ENCODE results near the gene PSMB9. TPM values are rescaled to one million over a fixed set of nuclear protein-coding genes. Genes with fewer than 3 reads are reported as not detected.

The PSMB9 gene
- total and polyA plus RNA-seq, 11 donors, result 8.9 to 182 (median 15.7) TPM

GRCh38 chr6:32829495-32829894, 24.5 kb upstream of the PSMB9 start:
- no peak for ATAC-seq
- 72 to 82% (median 75%) methylated on average over 7 of the region's 7 CpGs for WGBS, 4 donors

GRCh38 chr6:32830017-32830416, 24.0 kb upstream of the PSMB9 start:
- no peak for TF ChIP-seq POLR2A (IDR thresholded peaks at IDR 0.05)
- TF ChIP-seq CTCF (IDR thresholded peaks at IDR 0.05), result no peak
- intact Hi-C loops (cut with DNase I), result loop anchor here in 1 of 10 donors (5.0 kb wide), 1 partner anchor 37 kb away; no protein-coding TSS in a partner anchor
- WGBS, 4 donors, result 95 to 99% (median 97%) methylated on average over 5 of the region's 5 CpGs

More at GRCh38 chr6:32829495-32829894, 24.5 kb upstream of the PSMB9 start:
- DNase-seq, result no peak
- H3K27me3 ChIP-seq, result no peaks in the 10 kb centered on the region
- H3K36me3 ChIP-seq, result peaks cover 5 to 77% (median 50%) of the 10 kb centered on the region in 9 donors
- no peak for TF ChIP-seq CTCF (IDR thresholded peaks at IDR 0.05)
- TF ChIP-seq POLR2A (IDR thresholded peaks at IDR 0.05), result no peak
- intact Hi-C loops (cut with DNase I), result loop anchor here in 5 of 10 donors (5.0 kb wide), 1 partner anchor 38 kb away; no protein-coding TSS in a partner anchor
- H3K4me3 ChIP-seq, result no peak overlapping the region
- H3K4me1 ChIP-seq, result peaks cover 0 to 28% (median 0%) of the 10 kb centered on the region in 12 donors
- no peak overlapping the region for H3K27ac ChIP-seq
- H3K9me3 ChIP-seq, result no peaks in the 10 kb centered on the region

GRCh38 chr6:32830936-32831335, 23.1 kb upstream of the PSMB9 start:
- H3K27ac ChIP-seq, result no peak overlapping the region
- no peaks in the 10 kb centered on the region for H3K27me3 ChIP-seq
- ATAC-seq (no peak), DNase-seq (no peak)
- intact Hi-C loops (cut with DNase I), result loop anchor here in 1 of 10 donors (5.0 kb wide), 1 partner anchor 36 kb away; no protein-coding TSS in a partner anchor
- no peaks in the 10 kb centered on the region for H3K9me3 ChIP-seq
- no peak for TF ChIP-seq POLR2A (IDR thresholded peaks at IDR 0.05)
- TF ChIP-seq CTCF (IDR thresholded peaks at IDR 0.05), result no peak
- peaks cover 5 to 91% (median 65%) of the 10 kb centered on the region in 9 donors for H3K36me3 ChIP-seq
- H3K4me3 ChIP-seq, result no peak overlapping the region
- peaks cover 0 to 23% (median 0%) of the 10 kb centered on the region in 12 donors for H3K4me1 ChIP-seq
- 82 to 94% (median 89%) methylated on average over 5 of the region's 5 CpGs for WGBS, 4 donors

More at GRCh38 chr6:32830017-32830416, 24.0 kb upstream of the PSMB9 start:
- H3K4me3 ChIP-seq, result no peak overlapping the region
- no peak for ATAC-seq
- peaks cover 5 to 82% (median 55%) of the 10 kb centered on the region in 9 donors for H3K36me3 ChIP-seq
- no peaks in the 10 kb centered on the region for H3K27me3 ChIP-seq
- DNase-seq, result no peak
- no peak overlapping the region for H3K27ac ChIP-seq
- H3K4me1 ChIP-seq, result peaks cover 0 to 28% (median 0%) of the 10 kb centered on the region in 12 donors
- no peaks in the 10 kb centered on the region for H3K9me3 ChIP-seq

DNA sequence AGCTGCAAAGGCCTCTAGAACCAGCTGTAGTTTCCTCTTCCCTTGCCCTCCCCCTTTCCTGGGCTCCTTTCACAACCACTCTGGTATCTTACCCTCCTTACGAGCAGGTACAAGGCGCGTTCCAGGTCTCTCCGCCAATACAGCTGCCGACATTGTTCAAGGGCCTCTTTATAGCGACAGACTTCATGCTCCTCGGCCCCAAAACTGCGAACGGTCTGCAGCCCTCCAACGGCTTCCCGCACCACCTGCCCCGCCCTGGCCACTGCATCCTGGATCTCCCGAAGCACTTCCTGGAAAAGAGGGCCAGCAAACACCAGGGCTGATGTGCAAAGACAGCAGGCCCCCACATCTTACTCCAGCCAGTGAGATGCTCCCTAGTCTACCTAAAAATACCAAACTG, 21.5 kb upstream of the PSMB9 start:
- H3K4me1 ChIP-seq, result peaks cover 0 to 24% (median 4%) of the 10 kb centered on the region in 12 donors
- H3K36me3 ChIP-seq, result peaks cover 5 to 98% (median 67%) of the 10 kb centered on the region in 9 donors
- intact Hi-C loops (cut with DNase I), result loop anchor here in 1 of 10 donors (5.0 kb wide), 1 partner anchor 35 kb away; no protein-coding TSS in a partner anchor
- TF ChIP-seq POLR2A (IDR thresholded peaks at IDR 0.05) (no peak), CTCF (IDR thresholded peaks at IDR 0.05) (no peak)
- DNase-seq (no peak), ATAC-seq (no peak)
- H3K4me3 ChIP-seq, result no peak overlapping the region
- peak overlapping the region in 1 of 12 donors; percentile 6 for H3K27ac ChIP-seq
- H3K9me3 ChIP-seq, result no peaks in the 10 kb centered on the region
- H3K27me3 ChIP-seq, result no peaks in the 10 kb centered on the region
- WGBS, 4 donors, result 68 to 83% (median 73%) methylated on average over 13 of the region's 13 CpGs
